BLaER1 treated with 17β-estradiol and CSF1 and Interleukin-3, amounts not matched to agents 10 nM and 100 nM (cell line): Measurements from ENCODE around the gene ACO2.
A peak's percentile ranks its signal among the peaks of the same experiment; 100 is the strongest.
"Not testable (repeated sequence)": the region's sequence is repeated elsewhere in the genome, so short reads cannot be mapped to it uniquely, and the experiment has no call there.

Experiments used
- H3K27ac ChIP-seq, 11 experiments: shearing (Covaris generic); formaldehyde crosslinking; 2 replicates each; pipeline ENCODE4 v1.8.1; 2022
- H3K27me3 ChIP-seq, 11 experiments: shearing (Covaris generic); formaldehyde crosslinking; 2 replicates each; pipeline ENCODE4 v1.8.1; 2022
- H3K36me3 ChIP-seq, 11 experiments: shearing (Covaris generic); formaldehyde crosslinking; 2 replicates each; pipeline ENCODE4 v1.8.1; 2022
- H3K4me1 ChIP-seq, 10 experiments: shearing (Covaris generic); formaldehyde crosslinking; 2 replicates each; pipeline ENCODE4 v1.8.1; 2022
- H3K4me2 ChIP-seq, 11 experiments: shearing (Covaris generic); formaldehyde crosslinking; 2 replicates each; pipeline ENCODE4 v1.8.1; 2022
- H3K4me3 ChIP-seq, 10 experiments: shearing (Covaris generic); formaldehyde crosslinking; 2 replicates each; pipeline ENCODE4 v1.8.1; 2022
- H3K9ac ChIP-seq, 11 experiments: shearing (Covaris generic); formaldehyde crosslinking; 2 replicates each; pipeline ENCODE4 v1.8.1; 2022
- H3K9me3 ChIP-seq, 11 experiments: shearing (Covaris generic); formaldehyde crosslinking; replicated peaks in 1 of 11; 2 replicates each; pipeline ENCODE4 v1.8.1; 2022
- H4K20me1 ChIP-seq, 11 experiments: shearing (Covaris generic); formaldehyde crosslinking; 2 replicates each; pipeline ENCODE4 v1.8.1; 2022
- Cebpa-rat ChIP-seq, 11 experiments: shearing (Covaris generic); IDR thresholded peaks; 2 replicates each; pipeline ENCODE4 v1.8.1; 2022

Gene ACO2

DNA sequence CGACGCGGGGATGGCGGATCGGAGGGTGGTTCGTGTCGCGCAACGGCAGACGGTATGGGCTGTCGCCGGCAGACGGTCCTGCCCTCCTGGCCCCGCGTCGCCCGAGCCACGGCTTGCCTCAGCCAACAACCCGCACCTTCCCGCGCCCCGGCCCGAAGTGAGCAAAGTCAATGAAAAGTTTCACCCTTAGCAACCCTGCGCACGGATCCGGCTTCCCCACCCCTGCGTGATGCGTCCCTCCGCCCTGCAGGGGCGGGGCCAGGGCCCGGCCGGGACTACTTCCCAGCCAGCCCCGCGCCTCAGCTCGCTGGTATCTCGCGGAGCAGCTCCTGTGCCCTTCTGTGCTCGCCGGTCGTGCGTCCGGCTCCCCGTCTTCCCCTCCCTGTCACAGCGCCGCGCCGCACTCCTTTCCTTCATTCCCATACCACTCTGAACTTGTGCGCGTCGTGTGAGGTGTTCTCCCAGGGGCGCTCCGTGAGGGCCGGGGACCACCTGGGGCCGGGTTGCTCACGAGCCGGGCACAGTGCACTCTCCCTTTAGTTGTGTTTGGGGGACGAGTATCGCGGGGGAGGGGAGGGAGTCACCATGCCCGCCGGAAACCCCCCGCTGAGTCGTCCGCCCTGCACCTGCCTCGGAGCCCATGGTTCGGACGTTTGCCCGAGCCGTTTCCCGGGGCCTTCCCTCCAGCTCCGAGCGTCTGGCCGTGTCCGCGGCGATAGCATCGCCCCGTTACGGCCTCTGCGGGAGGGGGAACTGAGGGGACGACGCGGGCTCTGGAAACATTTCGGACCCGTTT, 22.1 kb upstream of the ACO2 start, which contains the start of gene TOB2:
Gene TOB2, minus strand, starts transcription at position 163 of the 796 bp plus-strand sequence. CDS start 9,456 bp downstream, outside the sequence.
- TF ChIP-seq Cebpa-rat (IDR thresholded peaks at IDR 0.05) = no peak
- Histone ChIP-seq H3K36me3 (peaks cover 13 to 23% (median 21%) of the 10 kb centered on the region in 11 experiments; a peak in 20 of 22 replicates), H3K9me3 (no peaks in the 10 kb centered on the region), H3K4me2 (peak within 1 kb of the TSS; percentile 82 to 100 (median 98)), H3K27ac (peak within 1 kb of the TSS; percentile 89 to 98 (median 95)), H3K4me3 (peak within 1 kb of the TSS; percentile 88 to 99 (median 96)), H3K4me1 (peaks cover 35 to 44% (median 41%) of the 10 kb centered on the region in 10 experiments), H4K20me1 (peaks cover 20 to 43% (median 38%) of the 10 kb centered on the region in 11 experiments; a peak in 21 of 22 replicates), H3K27me3 (no peaks in the 10 kb centered on the region), H3K9ac (peak within 1 kb of the TSS; percentile 90 to 99 (median 95))

DNA sequence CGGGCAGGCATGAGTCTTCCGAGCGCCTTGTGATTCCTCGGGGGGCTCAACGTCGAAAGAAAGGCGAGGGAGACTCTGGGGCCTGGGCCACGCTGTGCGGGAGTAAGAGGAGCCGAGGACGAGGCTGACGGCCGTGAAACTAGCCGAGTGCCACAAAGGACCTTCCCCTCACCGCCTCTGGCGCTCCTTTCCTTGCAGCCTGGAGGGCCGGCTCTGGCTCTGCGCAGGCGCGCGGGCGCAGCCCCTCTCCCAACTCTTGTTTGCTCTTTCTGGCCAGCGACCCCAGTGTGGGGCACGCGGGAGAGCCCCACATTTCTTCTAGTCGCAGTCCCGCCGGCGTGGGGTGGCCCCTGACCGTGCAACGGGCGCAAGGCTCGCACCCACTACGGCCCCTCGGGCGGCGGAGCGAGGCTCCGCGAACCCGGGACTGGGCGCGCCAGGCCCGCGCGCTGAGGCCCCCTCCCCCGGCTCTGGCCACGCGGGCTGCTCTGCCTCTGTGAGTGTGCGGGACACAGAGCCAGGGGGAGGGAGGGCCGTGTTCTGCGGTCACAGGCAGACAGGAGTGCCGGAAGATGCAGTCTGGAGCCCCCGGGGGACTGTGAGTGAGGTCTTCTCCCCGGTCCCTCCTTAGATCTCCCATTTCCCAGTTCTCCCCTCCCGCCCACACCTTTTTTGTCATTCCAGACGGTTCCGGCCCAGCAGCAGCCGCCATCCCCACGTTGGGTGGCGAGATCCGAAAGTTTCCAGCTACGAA, 21.3 kb upstream of the ACO2 start:
- Histone ChIP-seq H4K20me1 (peaks cover 12 to 35% (median 31%) of the 10 kb centered on the region in 11 experiments; a peak in 21 of 22 replicates), H3K4me1 (peaks cover 27 to 37% (median 34%) of the 10 kb centered on the region in 10 experiments), H3K9ac (peak overlapping the region; percentile 90 to 99 (median 95)), H3K9me3 (no peaks in the 10 kb centered on the region), H3K36me3 (peaks cover 6 to 23% (median 13%) of the 10 kb centered on the region in 11 experiments; a peak in 19 of 22 replicates), H3K27me3 (no peaks in the 10 kb centered on the region), H3K4me3 (peak overlapping the region; percentile 88 to 99 (median 96)), H3K4me2 (peak overlapping the region; percentile 82 to 100 (median 98)), H3K27ac (peak overlapping the region; percentile 89 to 98 (median 95))
- no peak for TF ChIP-seq Cebpa-rat (IDR thresholded peaks at IDR 0.05)

DNA sequence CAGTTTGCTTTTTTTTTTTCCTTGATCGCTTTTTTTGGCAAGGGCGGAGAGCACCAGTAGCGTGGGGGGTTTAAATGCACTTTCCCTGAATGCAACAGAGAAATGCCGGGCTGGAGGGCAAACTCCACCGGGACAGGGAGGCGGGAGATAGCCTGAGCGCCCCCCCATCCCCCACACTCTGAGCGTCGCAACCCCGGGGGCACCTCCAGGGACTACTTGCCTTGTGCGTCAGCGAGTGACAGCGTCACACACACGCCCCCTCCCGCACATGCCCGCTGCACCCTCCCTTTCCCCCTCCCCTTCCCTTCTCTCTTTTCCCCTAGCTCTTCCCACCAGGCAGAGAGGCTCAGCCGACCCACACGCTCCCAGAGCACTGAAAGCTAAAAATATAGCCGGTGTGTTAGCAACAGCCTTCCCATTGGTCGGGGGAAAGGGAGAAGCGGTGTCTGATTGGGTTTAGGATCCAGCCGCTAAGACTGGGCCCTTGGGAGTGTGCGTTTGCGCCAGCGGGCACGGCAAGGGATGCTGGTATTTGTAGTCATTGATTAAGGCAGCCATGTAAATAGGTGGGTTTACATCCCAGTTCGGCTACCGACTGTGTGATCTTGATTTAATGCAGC, 20.6 kb upstream of the ACO2 start:
- Histone ChIP-seq H3K9ac (peak overlapping the region; percentile 90 to 99 (median 95)), H4K20me1 (peaks cover 5 to 28% (median 24%) of the 10 kb centered on the region in 11 experiments; a peak in 21 of 22 replicates), H3K9me3 (no peaks in the 10 kb centered on the region), H3K27me3 (no peaks in the 10 kb centered on the region), H3K4me3 (peak overlapping the region; percentile 88 to 99 (median 96)), H3K4me1 (peaks cover 21 to 30% (median 28%) of the 10 kb centered on the region in 10 experiments), H3K4me2 (peak overlapping the region; percentile 82 to 100 (median 98)), H3K36me3 (peaks cover under 1 to 21% (median 6%) of the 10 kb centered on the region in 11 experiments; a peak in 17 of 22 replicates), H3K27ac (peak overlapping the region; percentile 89 to 98 (median 95))
- TF ChIP-seq Cebpa-rat (IDR thresholded peaks at IDR 0.05) = no peak

DNA sequence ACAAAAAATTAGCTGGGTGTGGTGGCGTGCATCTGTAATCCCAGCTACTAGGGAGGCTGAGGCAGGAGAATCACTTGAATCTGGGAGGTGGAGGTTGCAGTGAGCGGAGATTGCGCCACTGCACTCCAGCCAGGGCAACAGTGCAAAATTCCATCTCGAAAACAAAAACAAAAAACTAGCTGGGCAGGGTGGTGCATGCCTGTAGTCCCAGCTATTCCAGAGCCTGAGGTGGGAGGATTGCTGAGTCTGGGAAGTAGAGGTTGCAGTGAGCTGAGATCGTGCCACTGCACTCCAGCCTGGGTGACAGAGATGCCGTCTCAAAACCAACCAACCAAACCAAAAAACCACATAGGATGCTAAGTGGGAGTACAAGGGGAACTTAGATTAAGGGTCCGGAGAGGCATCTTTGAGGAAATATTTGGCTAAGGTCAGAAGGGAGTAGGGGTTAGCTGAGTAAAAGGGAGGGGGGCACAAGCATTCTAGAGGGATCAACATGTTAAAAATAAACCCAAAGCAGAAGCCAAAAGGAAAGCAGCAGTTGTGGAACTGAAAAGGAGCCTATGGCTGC, 10.7 kb upstream of the ACO2 start:
- Histone ChIP-seq H3K4me2 (peak overlapping the region in 8 of 11 experiments; percentile 21 to 64 (median 51); a peak in 16 of 22 replicates), H3K4me1 (peaks cover 13 to 28% (median 17%) of the 10 kb centered on the region in 10 experiments), H3K27ac (no peak overlapping the region), H4K20me1 (peaks cover 0 to 53% (median 21%) of the 10 kb centered on the region in 11 experiments; a peak in 14 of 22 replicates), H3K27me3 (no peaks in the 10 kb centered on the region), H3K4me3 (no peak overlapping the region), H3K9me3 (no peaks in the 10 kb centered on the region), H3K9ac (peak overlapping the region in 8 of 11 experiments; percentile 2 to 34 (median 20); a peak in 6 of 22 replicates), H3K36me3 (peaks cover 46 to 84% (median 65%) of the 10 kb centered on the region in 11 experiments)
- TF ChIP-seq Cebpa-rat (IDR thresholded peaks at IDR 0.05) = no peak

DNA sequence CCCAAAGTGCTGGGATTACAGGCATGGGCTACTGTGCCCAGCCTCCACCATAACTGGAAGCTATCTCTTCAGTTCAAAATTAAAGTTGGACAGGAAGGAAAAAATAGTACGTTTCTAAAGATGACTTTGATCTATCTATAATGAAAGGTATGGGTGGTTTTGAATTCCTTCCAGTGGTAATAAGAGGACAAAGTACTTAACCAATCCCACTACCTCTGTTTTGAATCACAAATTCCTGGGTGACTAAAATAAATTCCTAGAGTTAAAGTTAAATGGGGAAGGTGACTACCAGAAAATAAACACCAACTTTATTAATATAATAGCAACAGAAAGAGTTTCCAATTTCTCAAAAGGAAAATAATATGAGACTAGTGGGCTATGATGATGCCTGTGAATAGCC, 9.5 kb upstream of the ACO2 start:
- Histone ChIP-seq H3K9me3 (no peaks in the 10 kb centered on the region), H3K4me2 (peak overlapping the region in 5 of 11 experiments; percentile 21 to 64 (median 42); a peak in 6 of 22 replicates), H3K27ac (no peak overlapping the region), H4K20me1 (peaks cover 0 to 61% (median 22%) of the 10 kb centered on the region in 11 experiments; a peak in 14 of 22 replicates), H3K27me3 (no peaks in the 10 kb centered on the region), H3K4me1 (peaks cover 13 to 28% (median 17%) of the 10 kb centered on the region in 10 experiments), H3K9ac (peak overlapping the region in 1 of 11 experiments; percentile 6; a peak in 1 of 22 replicates), H3K4me3 (no peak overlapping the region), H3K36me3 (peaks cover 57 to 96% (median 77%) of the 10 kb centered on the region in 11 experiments)
- no peak for TF ChIP-seq Cebpa-rat (IDR thresholded peaks at IDR 0.05)

DNA sequence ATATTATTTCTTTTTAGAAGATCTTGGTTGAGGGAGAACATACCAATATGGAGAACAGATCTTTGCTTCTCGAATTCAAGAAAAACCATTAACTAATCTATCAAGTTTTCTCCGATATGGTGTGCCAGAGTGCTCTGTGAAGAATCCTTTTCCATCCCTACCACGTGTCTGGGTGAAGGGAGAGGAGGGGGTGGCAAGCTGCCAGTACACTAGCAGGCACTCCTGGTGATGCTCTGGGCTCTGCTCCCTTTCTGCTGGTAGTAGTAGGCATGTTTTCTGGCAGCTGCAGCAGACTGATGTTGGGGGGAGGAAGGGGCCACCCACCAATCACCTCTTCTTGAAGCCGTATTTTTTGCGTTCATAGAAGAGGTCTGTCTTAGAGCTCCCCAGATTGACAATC, 8.8 kb upstream of the ACO2 start:
- not testable (repeated sequence) for H3K4me3 ChIP-seq, H3K27ac ChIP-seq, H3K27me3 ChIP-seq, H3K9me3 ChIP-seq
- peaks cover 0 to 65% (median 22%) of the 10 kb centered on the region in 11 experiments; a peak in 14 of 22 replicates for H4K20me1 ChIP-seq
- H3K4me1 ChIP-seq = peaks cover 13 to 28% (median 17%) of the 10 kb centered on the region in 10 experiments
- peak overlapping the region in 4 of 11 experiments; percentile 1 to 48 (median 20); a peak in 3 of 22 replicates for H3K9ac ChIP-seq
- H3K36me3 ChIP-seq = peaks cover 64 to 96% (median 83%) of the 10 kb centered on the region in 11 experiments
- peak overlapping the region in 3 of 11 experiments; percentile 9 to 42 (median 21); a peak in 5 of 22 replicates for H3K4me2 ChIP-seq

DNA sequence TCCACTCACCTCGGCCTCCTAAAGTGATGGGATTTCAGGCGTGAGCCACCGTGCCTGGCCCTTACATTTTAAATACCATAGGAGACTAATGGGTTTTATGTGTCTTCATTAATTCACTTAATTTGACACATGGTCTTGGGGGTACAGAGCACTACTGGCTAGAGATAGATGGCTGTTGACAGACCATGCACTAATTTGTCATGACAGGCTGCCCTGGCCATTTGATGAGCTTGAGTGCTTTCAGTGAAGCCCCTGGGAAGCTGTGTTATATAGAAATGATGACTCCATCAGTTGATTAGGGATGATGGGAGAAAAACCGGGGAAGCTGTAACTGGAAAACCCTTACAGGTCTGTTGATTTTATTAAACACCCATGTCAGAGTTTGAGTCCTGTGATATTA, 7.0 kb upstream of the ACO2 start:
- TF ChIP-seq Cebpa-rat (IDR thresholded peaks at IDR 0.05) = no peak
- H3K9ac ChIP-seq = no peak overlapping the region
- no peaks in the 10 kb centered on the region for H3K9me3 ChIP-seq
- H3K27ac ChIP-seq = no peak overlapping the region
- H3K36me3 ChIP-seq = peaks cover 82 to 98% (median 97%) of the 10 kb centered on the region in 11 experiments
- H4K20me1 ChIP-seq = peaks cover 0 to 74% (median 22%) of the 10 kb centered on the region in 11 experiments; a peak in 15 of 22 replicates
- no peak overlapping the region for H3K4me3 ChIP-seq
- H3K4me2 ChIP-seq = no peak overlapping the region
- peaks cover 13 to 33% (median 23%) of the 10 kb centered on the region in 10 experiments for H3K4me1 ChIP-seq
- H3K27me3 ChIP-seq = no peaks in the 10 kb centered on the region
